ENCODE results near the gene AGBL3.
A peak's percentile ranks its signal among the peaks of the same experiment; 100 is the strongest.

The AGBL3 gene

DNA sequence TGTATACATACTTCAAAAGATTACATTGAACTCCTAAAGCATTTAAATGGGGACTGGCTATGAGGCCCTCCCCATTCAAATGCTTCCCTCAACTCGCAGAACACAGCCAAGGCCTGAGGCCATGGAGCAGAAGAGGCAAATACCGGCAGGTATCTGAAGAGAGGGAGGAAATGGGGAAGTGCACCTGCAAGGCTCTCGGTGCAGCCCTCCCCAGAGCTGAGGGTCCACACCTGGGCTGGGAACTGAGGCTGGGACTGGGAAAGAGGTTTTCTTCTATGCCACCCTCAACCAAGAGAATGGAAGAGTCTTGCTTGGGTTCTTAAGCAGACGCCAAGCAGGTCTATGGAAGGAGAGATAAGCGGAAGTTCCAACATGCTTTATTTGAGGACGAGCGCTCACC lies 197.2 kb downstream of the AGBL3 start:
- no peak for TF ChIP-seq CTCF (IDR thresholded peaks at IDR 0.05)
- DNase-seq: no peak
- Mint-ChIP-seq H3K27me3 (ENCODE audit: low read depth, poor library complexity) (peaks cover 4% of the 10 kb centered on the region), H3K27ac (peak overlapping the region; percentile 57), H3K4me1 (no peaks in the 10 kb centered on the region), H3K4me3 (no peak overlapping the region), H3K36me3 (ENCODE audit: low read depth) (peaks cover 80% of the 10 kb centered on the region), H3K9me3 (peaks cover 49% of the 10 kb centered on the region)

GRCh38 chr7:135184254-135184841 lies 198.0 kb downstream of the AGBL3 start:
- Mint-ChIP-seq H3K4me3 (no peak overlapping the region), H3K36me3 (ENCODE audit: low read depth) (peaks cover 74% of the 10 kb centered on the region), H3K27ac (no peak overlapping the region), H3K4me1 (no peaks in the 10 kb centered on the region), H3K27me3 (ENCODE audit: low read depth, poor library complexity) (no peaks in the 10 kb centered on the region), H3K9me3 (peaks cover 41% of the 10 kb centered on the region)
- no peak for DNase-seq
- TF ChIP-seq CTCF (IDR thresholded peaks at IDR 0.05): no peak

Measured in nephron progenitor cell (in vitro differentiated cells).